Hematopoietic multipotent progenitor cell treated with erythropoietin and hydrocortisone succinate and interleukin-3 and kit ligand, for 15 days (in vitro differentiated cells): ENCODE measurements around the gene GOLGA7B.

Source experiments
- DNase-seq: peaks from one replicate; pipeline ENCODE4 v3.0.0-alpha.2; 2015; ENCODE audit warnings: low spot score

GOLGA7B gene

DNA sequence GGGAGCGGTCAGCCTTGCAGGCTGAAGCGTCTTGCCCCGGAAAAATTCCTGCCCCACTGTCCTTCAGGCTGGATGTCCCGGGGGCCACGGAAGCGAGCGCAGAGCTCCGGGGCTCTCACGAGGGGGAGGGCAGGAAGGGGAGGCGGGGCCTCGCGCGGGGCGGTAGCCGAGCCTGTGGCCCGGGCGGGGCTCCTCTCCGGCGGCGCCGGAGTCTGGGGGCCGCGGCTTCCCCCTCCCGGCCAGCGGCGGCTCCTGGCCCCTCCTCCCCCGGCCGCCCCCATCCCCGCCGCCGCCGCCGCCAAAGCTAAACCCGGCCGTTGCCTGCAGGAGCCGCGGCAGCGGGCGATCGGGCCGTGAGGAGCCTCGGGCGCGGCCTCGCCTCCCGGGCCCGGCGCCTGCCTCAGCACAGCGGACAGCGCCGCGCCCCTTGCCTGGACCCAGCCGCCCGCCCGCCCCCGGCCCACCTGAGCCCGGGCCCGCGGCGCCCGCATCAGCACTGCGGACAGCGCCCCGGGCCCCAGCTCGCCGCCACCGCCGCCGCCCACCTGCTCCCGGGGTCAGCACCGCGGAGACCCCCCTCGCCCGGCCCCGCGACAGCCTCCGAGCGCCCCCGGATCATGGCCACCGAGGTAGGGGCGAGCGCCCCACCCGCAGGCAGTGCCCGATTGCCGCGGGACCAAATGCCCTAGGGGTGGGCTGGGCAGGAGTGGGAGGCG is at the start of gene GOLGA7B:
TSS of gene GOLGA7B (plus strand) at position 157 of the 716 bp plus-strand sequence. CDS start at position 618, 461 bp downstream.
- DNase-seq = no peak

DNA sequence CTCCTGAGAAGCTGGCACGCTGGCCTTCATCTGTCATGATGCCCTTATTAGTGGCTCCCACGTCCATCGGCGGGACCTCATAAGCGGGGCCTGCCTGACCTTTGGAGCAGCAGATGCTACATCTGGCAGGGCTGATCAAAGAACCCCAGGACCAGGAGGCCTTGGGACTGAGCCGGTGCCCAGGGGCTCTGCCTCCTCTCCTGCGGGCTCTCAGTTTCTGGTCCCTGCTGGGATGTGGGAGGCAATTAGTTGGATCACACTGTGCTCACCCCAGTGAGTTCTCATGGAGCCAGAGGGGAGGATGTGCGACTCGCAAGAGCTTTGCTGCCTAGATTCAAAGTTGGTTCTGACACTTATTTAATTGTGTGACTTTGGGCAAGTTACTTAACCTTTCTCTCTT is 49.2 kb upstream of the GOLGA7B start:
- no peak for DNase-seq

GRCh38 chr10:97801422-97801821 is 48.2 kb upstream of the GOLGA7B start:
- no peak for DNase-seq

DNA sequence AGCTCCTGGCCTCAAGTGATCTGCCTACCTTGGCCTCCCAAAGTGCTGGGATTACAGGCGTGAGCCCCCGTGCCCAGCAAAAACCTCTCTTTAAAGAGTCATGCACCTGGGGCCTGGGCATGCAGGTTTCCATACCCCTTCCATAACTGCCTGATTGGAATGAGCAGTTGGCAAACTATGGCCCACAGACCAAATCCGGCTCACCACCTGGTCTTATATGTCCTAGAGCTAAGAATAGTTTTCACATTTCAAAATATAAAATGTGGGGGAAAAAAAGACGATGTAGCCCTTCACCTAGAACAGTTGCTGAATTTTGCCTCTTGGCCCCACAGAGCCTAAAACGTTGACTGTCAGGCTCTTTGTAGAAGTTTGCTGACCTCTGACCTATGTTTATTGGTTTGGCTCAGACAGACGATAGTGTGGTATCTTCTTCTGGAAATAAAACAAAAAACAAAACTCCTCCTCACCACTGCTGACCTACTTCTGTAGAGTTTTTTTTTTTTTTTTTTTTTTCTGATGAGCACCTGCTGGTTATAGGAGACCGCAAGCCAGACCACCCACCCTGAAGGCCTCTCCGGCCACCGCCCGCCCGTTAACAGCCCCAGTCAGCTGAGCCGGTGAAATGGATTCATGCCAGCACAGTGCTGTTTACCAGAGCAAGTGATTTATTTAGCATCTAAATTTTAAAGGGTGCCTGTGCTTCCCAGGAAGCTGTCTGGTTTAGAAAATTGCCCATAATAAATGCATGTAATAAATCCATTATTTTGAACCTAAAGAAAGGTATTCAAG is 44.4 kb upstream of the GOLGA7B start:
- no peak for DNase-seq

GRCh38 chr10:97805949-97806348 is 43.7 kb upstream of the GOLGA7B start:
- no peak for DNase-seq

DNA sequence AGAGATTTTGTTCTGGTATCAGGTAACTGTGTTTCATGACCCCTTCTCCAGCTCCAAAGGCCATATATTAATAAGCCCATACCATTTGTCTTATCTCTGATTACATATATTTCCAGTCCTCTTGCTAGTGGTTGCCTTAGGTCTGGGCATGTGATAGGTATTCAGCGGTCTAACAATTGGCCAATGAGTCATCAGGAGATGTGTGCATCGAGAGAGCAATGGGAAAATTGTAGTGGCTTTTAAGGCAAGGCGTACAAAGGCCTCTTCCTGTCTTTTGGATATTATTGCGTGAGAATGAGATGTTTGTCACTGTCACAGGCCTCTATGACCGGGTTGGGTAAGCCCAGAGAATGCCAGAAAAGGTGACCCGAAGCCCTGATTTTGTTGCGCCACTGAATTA is 39.2 kb upstream of the GOLGA7B start:
- DNase-seq = no peak

GRCh38 chr10:97811958-97812357 is 37.7 kb upstream of the GOLGA7B start:
- no peak for DNase-seq

DNA sequence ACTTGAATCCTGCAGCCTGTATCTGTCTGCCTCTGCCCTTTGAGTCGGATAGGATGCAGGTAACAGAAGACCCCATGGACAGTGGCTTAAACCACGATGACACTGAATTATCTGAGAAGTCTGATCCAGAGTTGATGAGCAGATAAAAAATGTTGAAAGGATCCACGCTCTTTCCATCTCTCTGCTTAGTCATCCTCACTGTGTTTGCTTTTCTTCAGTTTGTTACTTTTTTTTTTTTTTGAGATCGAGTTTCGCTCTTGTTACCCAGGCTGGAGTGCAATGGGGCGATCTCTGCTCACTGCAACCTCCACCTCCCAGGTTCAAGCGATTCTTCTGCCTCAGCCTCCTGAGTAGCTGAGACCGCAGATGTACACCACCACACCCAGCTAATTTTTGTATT is 36.9 kb upstream of the GOLGA7B start:
- no peak for DNase-seq

- DNase-seq = no peak
These were observed 36.3 kb upstream of the GOLGA7B start for GRCh38 chr10:97813311-97813710.

DNA sequence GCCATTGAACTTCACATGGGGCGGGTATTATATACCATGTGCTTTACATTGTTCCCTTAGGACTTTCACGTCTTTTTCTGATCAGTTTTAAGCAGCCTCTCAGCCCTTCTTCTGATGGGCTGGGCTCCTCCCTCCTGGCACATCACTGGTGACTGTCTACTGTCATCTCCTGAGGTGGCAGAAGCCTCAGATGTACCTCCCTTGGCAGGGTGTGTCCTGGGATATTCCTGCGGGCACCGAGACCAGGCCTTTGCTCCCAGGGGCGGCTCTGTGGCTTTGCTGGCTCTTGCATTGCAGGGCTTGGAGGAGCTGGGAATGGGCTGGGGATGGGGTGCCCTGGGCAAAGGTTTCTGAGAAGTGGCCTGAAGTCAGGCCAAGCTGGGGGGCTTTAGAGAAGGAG is 34.6 kb upstream of the GOLGA7B start:
- no peak for DNase-seq

DNA sequence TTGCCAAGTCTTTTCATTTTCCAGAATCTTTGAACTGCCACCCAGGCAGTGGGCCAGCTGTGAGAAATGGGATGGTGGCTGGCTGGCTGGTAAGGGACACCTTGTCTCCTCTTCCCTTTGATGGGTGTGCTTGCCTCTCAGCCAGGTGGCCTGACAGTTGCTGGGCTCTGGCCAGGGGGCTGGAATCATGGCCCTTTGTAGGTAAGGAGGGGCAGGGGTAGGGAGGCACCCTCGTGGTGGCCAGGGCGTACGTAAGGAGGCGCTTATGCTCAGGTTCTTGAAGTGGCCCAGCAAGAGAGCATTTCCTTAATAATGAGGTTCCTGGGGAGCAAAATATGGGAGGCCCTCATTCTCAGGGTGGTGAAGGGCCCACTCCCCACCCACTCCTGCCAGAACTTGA is 33.0 kb upstream of the GOLGA7B start:
- DNase-seq = no peak

DNA sequence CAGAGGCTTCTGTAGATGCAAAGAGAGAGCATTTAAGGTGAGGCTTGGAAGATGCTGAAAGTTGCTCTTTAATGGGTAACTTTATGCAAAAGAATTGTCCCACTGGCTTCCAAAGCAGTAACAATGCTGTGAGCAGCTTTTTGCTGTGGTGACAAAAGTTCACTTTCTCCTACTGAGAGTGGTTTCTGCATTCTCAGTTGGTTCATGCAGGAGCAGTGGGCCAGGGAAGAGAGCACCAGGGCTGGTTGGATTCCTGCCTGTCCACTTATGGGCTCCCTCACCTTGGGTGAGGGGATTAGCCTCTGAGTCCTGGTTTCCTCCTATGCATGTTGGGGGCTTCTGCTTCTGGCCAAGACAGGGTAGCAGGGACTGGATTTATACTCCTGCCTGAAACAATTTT is 31.1 kb upstream of the GOLGA7B start:
- DNase-seq = no peak

- DNase-seq = no peak
These were observed 29.4 kb upstream of the GOLGA7B start for GRCh38 chr10:97820096-97820704.

- DNase-seq = no peak
These were observed 28.2 kb upstream of the GOLGA7B start for GRCh38 chr10:97821308-97822038.

- DNase-seq = no peak
These were observed 27.4 kb upstream of the GOLGA7B start for GRCh38 chr10:97822261-97822687.

GRCh38 chr10:97823734-97824133 is 25.9 kb upstream of the GOLGA7B start:
- no peak for DNase-seq

- DNase-seq = no peak
These were observed 24.5 kb upstream of the GOLGA7B start for GRCh38 chr10:97825020-97825760.

GRCh38 chr10:97826892-97827291 is 22.8 kb upstream of the GOLGA7B start:
- no peak for DNase-seq

DNA sequence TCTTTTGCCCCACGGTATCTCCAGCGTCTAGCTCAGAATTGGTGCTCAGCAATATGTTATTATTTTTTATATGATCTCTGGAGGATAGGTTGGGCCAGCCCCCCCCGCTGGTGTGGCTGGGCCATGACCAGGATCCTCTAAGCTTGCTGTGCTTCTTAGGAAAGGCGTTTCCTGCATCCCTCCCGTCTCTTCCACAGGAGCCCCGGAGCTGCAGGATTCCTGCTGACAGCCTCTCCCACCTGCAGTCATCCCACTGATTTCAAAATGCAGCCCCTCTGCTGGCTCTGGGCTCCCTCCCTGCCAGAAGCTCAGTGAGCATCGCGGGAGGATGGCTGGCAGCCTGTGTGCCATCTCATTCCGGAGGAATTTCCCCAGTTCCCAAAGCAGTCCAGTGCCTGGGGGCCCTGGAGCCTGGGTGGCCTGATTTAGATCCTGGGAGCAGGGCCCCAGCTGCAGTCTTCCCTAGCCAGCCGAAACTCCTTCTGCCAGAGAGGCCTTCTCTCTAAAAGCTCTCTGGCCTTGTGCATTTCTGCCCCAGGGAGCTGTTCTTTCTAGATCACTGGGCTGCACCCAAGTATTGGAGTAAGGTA is 21.8 kb upstream of the GOLGA7B start:
- DNase-seq = no peak

GRCh38 chr10:97828721-97829120 is 20.9 kb upstream of the GOLGA7B start:
- DNase-seq = no peak

- DNase-seq = no peak
These were observed 19.6 kb upstream of the GOLGA7B start for GRCh38 chr10:97830064-97830463.
